GM12892 (cell line): Measurements from ENCODE around the gene FAU.
A peak's percentile ranks its signal among the peaks of the same experiment; 100 is the strongest.
"Not testable (repeated sequence)": the region's sequence is repeated elsewhere in the genome, so short reads cannot be mapped to it uniquely, and the experiment has no call there.

ENCODE experiments used
- DNase-seq: peaks from one replicate; pipeline ENCODE4 v3.0.0; 2011; ENCODE audit not compliant: insufficient read length
- FAIRE-seq: peaks from 2 replicates; lab custom pipeline; 2011; peaks lifted over from hg19 to GRCh38; lab: Jason Lieb, UNC
- POLR2A ChIP-seq: IDR thresholded peaks from 2 replicates; pipeline ENCODE4 v1.6.1; 2011; ENCODE audit warnings: low read depth, low read length, control low read depth
- POLR2AphosphoS5 ChIP-seq: IDR thresholded peaks from 2 replicates; pipeline ENCODE4 v1.6.1; 2011; ENCODE audit warnings: low read depth, low read length, control low read depth
- TAF1 ChIP-seq: IDR thresholded peaks from 2 replicates; pipeline ENCODE4 v1.6.1; 2011; ENCODE audit warnings: low read depth, mild to moderate bottlenecking, control low read depth, low read length, borderline replicate concordance

The FAU gene

DNA sequence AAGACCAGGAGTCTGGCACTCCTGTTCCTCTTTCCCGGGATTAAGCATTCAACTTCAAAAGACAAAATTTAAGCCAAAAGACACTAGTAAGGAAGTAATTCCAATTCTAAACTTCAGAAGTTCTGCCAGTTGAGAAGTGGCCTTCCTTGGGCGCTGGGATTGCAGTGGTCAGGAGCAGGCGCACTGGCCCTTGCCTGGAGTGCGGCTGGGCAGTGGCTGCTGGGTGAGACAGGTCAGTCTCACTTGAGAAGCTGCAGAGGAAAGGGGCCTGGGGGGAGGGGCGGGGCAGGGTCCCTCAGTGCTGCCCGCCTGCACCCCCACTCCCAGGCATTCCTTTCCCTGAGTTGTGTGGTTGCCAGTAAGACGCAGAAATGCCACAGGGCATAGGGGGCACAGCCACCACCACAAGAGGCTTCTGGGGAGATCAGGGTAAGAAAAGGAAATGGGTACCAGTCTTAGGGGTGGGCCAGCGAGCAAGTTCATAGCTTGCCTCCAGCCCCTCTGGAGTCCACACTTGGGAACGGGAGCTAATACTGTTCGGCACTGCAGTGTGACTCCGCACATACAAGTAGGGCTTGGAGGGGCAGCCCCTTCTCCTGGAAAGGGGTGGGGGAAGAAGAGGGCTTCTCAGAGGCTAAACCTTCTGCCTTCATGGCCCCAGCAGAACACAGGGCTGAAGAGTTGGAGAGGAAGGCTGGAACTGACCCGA is 5.7 kb upstream of the FAU start:
- TF ChIP-seq TAF1 (no peak), POLR2A (no peak; the same call in 1 of the 2 replicates), POLR2AphosphoS5 (no peak; the same call in 1 of the 2 replicates)

DNA sequence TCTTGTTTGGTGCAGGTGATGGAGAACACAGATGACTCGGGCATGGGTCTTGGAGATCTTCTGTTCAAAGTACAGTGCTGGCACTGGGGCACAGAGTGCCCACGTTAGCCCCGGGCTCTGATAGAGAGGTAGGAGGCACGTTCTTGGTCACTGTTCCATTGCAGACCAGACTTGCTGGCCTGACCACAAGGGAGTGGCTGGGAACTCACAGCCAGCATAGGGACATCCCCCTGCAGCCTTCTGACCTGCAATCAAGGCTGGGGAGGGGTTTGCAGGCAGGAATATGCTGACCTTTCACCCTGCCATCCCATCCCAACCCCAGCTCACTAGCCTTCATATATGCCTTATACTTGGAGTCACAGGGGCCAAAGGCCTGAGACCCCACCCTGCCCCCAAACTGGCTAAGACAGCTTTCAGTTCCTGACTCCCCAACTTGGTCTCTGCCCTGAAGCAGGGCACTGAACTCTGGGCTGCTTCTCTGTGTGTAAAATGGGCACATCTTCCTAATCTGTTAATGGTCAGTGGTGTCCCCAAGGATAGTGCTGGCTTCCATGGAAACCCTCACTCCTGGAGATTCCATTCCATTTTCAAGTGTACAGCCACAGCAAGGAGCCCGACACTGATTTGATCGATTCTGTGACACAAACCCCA is 4.8 kb upstream of the FAU start:
- TF ChIP-seq TAF1 (no peak), POLR2AphosphoS5 (0 out of 2 replicates have a peak, but pooled peaks have one; percentile 45), POLR2A (peak; percentile 48; the same call in 1 of the 2 replicates)

More for the DNA sequence above, 5.7 kb upstream of the FAU start:
- DNase-seq = no peak
- FAIRE-seq = no peak

DNA sequence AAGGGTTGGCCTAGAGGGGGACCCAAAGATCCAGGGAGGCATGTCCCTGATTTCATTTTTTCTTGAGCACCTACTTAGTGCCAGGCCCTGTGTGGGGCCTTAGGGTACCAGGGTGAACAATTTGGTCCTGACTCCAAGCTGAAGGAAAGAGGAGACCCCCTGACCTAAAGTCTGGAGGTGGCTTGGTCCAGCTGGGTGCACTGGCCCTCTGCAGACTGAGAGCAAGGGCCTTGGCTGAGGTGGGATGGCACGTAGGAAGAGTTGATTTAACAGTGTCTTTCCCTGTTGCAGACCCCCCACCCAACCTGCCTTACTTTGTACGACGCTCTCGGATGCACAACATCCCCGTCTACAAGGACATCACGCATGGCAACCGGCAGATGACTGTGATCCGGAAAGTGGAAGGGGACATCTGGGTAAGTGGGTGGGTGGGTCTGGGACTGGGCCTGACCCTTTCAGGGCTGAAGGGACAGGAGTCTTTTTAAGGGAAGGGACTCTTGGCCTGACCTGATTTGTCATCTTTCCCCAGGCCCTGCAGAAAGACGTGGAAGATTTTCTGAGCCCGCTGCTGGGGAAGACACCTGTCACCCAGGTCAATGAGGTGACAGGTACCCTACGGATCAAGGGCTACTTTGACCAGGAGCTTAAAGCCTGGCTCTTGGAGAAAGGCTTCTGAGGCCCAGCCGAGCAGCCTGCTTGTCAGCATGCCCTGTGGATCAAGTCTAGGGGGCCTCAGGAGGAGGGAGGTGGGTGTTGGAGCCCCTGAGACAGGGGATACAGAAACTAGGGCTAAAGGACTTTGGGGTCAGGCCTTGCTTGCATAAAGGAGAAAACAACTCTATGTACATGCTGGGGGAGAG is 3.5 kb upstream of the FAU start:
- DNase-seq = no peak
- no peak for TF ChIP-seq TAF1
- TF ChIP-seq POLR2AphosphoS5 = no peak
- TF ChIP-seq POLR2A = no peak
- no peak for FAIRE-seq

More for the DNA sequence above, 4.8 kb upstream of the FAU start:
- DNase-seq = no peak
- peak; percentile 42 for FAIRE-seq

DNA sequence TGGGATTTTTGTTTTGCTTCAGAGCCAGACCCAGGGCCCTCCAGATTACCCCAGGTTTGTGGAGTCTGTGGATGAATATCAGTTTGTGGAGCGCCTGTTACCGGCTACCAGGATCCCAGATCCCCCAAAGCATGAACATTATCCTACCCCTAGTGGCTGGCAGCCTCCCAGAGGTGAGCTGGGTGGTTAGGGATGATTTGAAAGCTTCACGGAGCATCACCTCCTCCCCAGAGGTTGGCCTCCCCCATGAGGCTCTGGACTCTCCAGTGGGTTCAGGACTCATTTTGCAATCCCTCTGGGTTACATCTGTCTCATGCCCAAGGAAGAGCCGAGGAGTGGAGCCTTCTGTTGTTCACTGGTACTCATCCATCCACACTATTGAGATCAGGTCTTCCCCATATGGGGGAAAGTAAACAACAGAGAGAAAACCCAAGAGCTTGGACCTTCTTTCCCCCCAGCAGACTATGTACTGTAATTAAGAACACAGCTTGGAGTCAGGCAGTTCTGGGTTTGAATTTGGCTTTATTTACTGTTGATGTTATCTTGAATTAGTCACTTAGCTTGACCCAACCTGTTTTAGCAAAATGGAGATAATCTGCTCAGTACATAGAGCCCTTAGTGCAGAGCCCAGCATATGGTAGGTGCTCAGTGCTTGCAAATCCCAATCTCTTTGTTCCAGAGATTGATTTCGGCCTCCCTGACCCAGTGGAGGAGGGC is 2.7 kb upstream of the FAU start:
- DNase-seq (no peak), FAIRE-seq (no peak)
- TF ChIP-seq POLR2A (no peak), POLR2AphosphoS5 (no peak), TAF1 (no peak)

DNA sequence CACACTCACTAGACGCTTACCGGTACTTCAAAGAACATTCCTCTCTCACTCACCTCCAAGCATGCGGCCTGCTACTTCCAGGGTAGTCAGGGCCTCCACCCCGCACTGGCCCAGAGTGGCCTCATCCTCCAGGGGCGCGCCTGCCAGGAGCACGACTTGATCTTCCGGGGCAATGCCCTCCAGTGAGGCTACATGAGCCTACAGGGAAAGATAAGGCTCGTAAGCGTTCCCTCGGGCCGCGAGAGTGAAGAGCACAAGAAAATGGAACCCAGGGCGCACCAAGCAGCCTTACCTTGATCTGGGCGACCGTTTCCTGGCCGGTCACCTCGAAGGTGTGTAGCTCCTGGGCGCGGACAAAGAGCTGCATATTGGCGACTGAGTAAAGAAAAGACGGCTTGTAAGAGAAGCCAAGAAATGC is 478 bp downstream of the FAU start:
- no peak for TF ChIP-seq POLR2A
- no peak for TF ChIP-seq POLR2AphosphoS5
- no peak for TF ChIP-seq TAF1
- no peak for DNase-seq
- FAIRE-seq = no peak

DNA sequence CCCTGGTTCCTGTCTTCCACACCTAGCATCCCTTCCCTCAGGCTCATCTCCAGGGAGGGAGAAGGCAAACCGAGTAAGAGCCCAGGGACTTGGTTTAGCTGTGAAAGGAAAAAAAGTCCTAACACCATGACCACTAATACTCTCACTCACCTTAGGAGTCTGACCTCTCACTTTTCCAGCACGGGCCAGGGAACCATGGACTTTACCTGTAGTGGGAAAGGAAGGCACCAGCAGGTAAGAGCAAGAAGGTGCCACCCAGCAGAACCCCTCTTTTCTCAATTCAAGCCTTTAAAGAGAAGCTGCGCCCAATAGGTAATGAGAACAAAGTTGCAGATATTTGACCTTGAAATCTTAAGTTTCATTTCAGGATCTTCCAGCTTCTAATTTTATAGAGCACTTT is 1.1 kb downstream of the FAU start:
- FAIRE-seq = no peak

DNA sequence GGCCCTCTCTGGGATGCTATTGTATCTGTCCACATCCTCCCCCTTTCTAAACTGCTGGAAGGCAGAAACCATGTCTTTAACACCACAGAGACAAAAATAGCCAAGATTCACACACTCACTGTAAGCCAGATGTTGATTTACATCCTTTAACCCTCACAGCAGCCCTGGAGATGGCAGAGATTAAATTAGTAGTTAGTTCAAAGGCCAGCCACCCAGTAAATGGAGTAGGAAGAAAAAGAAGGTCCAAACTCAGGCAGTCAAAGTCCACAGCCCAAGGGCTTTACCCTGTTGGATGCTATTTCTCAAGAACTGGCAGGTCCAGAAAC is 2.3 kb downstream of the FAU start:
- no peak for FAIRE-seq
- TF ChIP-seq POLR2AphosphoS5 = no peak
- TF ChIP-seq TAF1 = no peak
- no peak for DNase-seq

More for the DNA sequence above, 1.1 kb downstream of the FAU start:
- TF ChIP-seq POLR2AphosphoS5 = no peak
- TF ChIP-seq TAF1 = no peak
- no peak for TF ChIP-seq POLR2A
- DNase-seq = no peak

DNA sequence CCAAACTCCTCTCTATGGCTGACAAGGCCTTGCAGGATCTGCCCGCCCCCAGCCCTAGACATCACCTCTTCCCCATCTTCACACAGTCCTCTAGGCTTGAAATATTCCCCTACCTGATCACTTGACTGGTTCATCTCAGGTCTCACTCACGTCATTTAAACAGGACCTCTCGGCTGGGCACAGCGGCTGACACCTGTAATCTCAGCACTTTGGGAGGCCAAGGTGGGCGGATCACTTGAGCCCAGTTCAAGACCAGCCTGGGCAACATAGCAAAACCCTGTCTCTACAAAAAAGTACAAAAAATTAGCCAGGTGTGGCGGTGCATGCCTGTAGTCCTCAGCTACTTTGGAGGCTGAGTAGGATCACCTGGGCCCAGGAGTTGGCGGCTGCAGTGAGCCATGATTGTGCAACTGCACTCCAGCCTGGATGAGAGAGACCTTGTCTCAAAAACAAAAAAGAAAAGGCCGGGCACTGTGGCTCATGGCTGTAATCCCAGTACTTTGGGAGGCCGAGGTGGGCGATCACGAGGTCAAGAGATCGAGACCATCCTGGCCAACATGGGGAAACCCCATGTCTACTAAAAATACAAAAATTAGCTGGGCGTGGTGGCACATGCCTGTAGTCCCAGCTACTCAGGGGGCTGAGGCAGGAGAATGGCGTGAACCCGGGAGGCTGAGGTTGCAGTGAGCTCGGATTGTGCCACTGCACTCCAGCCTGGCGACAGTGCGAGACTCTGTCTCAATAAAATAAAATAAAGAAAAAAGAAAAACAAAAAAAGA is 2.9 kb downstream of the FAU start:
- not testable (repeated sequence) for FAIRE-seq, DNase-seq

DNA sequence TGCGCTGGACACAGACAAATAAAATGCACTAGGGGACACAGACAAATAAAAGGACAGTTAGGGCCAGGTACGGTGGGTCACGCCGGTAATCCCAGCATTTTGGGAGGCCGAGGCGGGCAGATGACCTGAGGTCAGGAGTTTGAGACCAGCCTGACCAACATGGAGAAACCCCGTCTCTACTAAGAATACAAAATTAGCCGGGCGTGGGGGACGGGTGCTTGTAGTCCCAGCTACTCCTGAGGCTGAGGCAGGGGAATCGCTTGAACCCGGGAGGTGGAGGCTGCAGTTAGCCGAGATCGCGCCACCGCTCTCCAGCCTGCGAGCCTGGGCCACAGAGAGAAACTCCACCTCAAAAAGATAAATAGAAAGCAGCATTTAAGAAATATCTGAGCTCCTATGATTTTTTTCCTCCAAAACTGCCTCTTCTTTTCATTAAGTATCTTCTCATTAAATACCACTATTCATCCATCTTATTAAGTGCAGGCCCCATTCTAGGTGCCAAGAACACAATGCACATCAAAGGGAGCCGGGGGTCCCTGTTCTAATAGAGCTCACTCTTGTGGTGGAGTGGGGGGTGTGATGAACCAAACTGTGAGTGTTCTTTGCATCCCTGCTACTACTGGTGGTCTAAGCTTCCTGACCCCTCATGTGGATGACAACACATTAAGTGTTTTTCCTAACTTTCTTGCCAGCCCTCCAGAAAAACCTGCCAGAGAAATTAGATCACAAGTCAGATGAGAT is 3.7 kb downstream of the FAU start:
- no peak for FAIRE-seq
- TF ChIP-seq POLR2AphosphoS5 = no peak; the same call in 1 of the 2 replicates
- no peak for TF ChIP-seq POLR2A
- no peak for TF ChIP-seq TAF1
- DNase-seq = no peak

DNA sequence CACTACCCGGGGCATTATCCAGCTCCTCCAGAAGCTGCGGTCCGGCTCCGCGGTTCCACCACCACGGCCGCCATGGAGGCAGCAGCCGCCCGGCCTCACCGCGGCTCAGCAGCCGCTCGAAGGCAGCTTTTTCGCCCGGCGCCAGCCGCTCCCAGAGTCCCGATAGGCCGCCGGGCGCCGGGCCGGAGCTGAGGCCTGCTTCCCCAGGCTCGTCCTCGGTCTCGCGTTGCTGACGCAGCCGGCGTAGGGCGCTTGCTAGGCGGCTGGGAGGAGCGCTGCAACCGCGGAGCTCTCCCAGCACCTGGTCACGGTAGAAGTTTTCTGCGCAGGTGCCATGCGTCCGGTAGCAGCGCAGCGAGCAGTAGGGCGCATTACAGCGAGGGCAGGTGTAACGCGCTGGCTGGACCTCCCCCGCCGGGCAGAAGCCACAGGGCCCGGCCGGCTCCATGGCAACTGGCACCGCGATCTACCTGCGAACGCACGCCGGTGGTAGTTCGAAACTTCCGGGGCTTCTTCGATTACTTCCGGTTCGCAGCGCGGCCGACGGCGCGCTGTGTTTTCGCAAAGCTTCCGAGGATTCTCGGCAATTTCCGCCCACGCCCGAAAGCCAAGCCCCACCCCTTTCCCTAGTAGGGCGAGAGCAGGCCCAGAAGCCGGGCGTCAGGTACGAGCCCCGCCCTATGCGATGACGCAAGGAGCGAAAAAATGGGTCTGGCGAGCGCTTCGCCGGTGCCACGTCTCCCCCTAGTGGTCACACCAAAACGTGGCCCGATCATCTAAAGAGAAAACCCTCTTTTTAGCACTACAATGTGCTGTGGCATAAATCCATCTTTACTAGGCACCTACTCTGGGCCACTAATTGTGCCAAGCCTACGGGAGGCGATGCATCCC is 4.5 kb downstream of the FAU start, which contains the start of gene ZNHIT2:
ZNHIT2 (minus strand) TSS at position 496 of the 891 bp plus-strand sequence; CDS start at position 448, 48 bp downstream.
- TF ChIP-seq POLR2AphosphoS5 (peak; percentile 96), POLR2A (peak; percentile 93), TAF1 (peak; percentile 63)
- FAIRE-seq (peak; percentile 100), DNase-seq (peak; percentile 83)
